HCT116 (cell line): Measurements from ENCODE around the gene MFAP1. TPM values are rescaled to one million over a fixed set of nuclear protein-coding genes. Genes with fewer than 3 reads are reported as not detected.

ENCODE experiments used
- ATAC-seq: fragments of 200-7000 bp; cut with Tn5 transposase; 2 replicates; pipeline ENCODE4 v1.9.1; 2020; ENCODE audit warnings: mild to moderate bottlenecking, moderate library complexity
- BruUV-seq: library from RNA; stranded (reverse); fragments of 400-500 nt; replicated peaks from 2 replicates; lab custom pipeline; 2021; lab: Mats Ljungman, UMichigan
- CTCF ChIA-PET: fragments of 300-600 bp; sonication (Branson Sonifier 250); formaldehyde crosslinking; loops from one replicate; lab custom pipeline; 2021; ENCODE audit warnings: antibody characterized with exemption; lab: Charles Lee
- POLR2A ChIA-PET: fragments of 300-600, 350-600 bp; sonication (Branson Sonifier 250); formaldehyde crosslinking; loops from one replicate; lab custom pipeline; 2021; ENCODE audit warnings: antibody characterized with exemption; lab: Charles Lee
- RAD21 ChIA-PET, 2 experiments: fragments of 300-600 bp; sonication (Branson Sonifier 250); formaldehyde crosslinking; loops; one replicate each; lab custom pipeline; 2023; ENCODE audit warnings: low total read pairs in 2 of 2; ENCODE audit not compliant: uncharacterized antibody in 2 of 2, unreplicated experiment in 2 of 2, low non-redundant PET in 1 of 2; lab: Charles Lee
- DNase-seq: peaks from one replicate; pipeline ENCODE4 v3.0.0-alpha.2; 2010; ENCODE audit warnings: low read depth, low spot score
- H2AFZ ChIP-seq: fragments of 200-600 bp; shearing (Covaris generic), sonication (generic); 2 replicates; pipeline ENCODE4 v1.6.1; 2017; ENCODE audit warnings: low read depth, mixed run types, mixed read lengths, antibody characterized with exemption, low read length; ENCODE audit not compliant: poor library complexity, severe bottlenecking
- H3K27ac ChIP-seq: 2 replicates; pipeline ENCODE4 v1.5.1; 2012; ENCODE audit warnings: low read depth, low read length
- H3K27me3 ChIP-seq: fragments of 200-600 bp; sonication (generic); 2 replicates; pipeline ENCODE4 v1.6.1; 2016; ENCODE audit warnings: mixed run types, low read length, mixed read lengths; ENCODE audit not compliant: insufficient read depth
- H3K36me3 ChIP-seq, 2 experiments: fragments of 200-500 bp in 1 of 2; fragments of 200-600 bp in 1 of 2; sonication (Bioruptor generic) in 1 of 2; sonication (generic) in 1 of 2; 2 replicates each; pipeline versions ENCODE4 v1.5.1 to v1.6.1; 2014 to 2016; ENCODE audit warnings: low read length in 2 of 2, inconsistent platforms in 1 of 2, mixed read lengths in 1 of 2, mixed run types in 1 of 2; ENCODE audit not compliant: insufficient read depth in 2 of 2, control insufficient read depth in 1 of 2
- H3K4me1 ChIP-seq, 2 experiments: fragments of 200-600 bp in 1 of 2; sonication (generic) in 1 of 2; 2 replicates each; pipeline versions ENCODE4 v1.5.1 to v1.6.1; 2012 to 2017; ENCODE audit warnings: low read length in 2 of 2, inconsistent platforms in 1 of 2, mild to moderate bottlenecking in 1 of 2, mixed read lengths in 1 of 2, mixed run types in 1 of 2, moderate library complexity in 1 of 2; ENCODE audit not compliant: insufficient read depth in 2 of 2, control insufficient read depth in 1 of 2
- H3K4me2 ChIP-seq: fragments of 200-600 bp; sonication (generic); 2 replicates; pipeline ENCODE4 v1.6.1; 2017; ENCODE audit warnings: mixed run types, low read length, mixed read lengths
- H3K4me3 ChIP-seq, 2 experiments: fragments of 200-600 bp in 1 of 2; sonication (generic) in 1 of 2; replicated peaks in 1 of 2; 2 replicates each; pipeline ENCODE4 v1.5.1; 2011 to 2016; ENCODE audit warnings: low read length in 2 of 2, control low read depth in 1 of 2, low read depth in 1 of 2, mild to moderate bottlenecking in 1 of 2, mixed read lengths in 1 of 2, mixed run types in 1 of 2
- H3K79me2 ChIP-seq: fragments of 200-600 bp; sonication (generic); 2 replicates; pipeline ENCODE4 v1.6.1; 2017; ENCODE audit warnings: mild to moderate bottlenecking, mixed run types, low read length, moderate library complexity, mixed read lengths; ENCODE audit not compliant: insufficient read depth
- H3K9ac ChIP-seq: fragments of 200-600 bp; sonication (generic); 2 replicates; pipeline ENCODE4 v1.6.1; 2016; ENCODE audit warnings: low read length, mixed read lengths
- H3K9me2 ChIP-seq: fragments of 200-600 bp; sonication (generic), shearing (Covaris generic); 2 replicates; pipeline ENCODE4 v1.6.1; 2017; ENCODE audit warnings: mixed run types, mild to moderate bottlenecking, moderate library complexity; ENCODE audit not compliant: insufficient read depth
- H3K9me3 ChIP-seq, 2 experiments: fragments of 200-500 bp in 1 of 2; fragments of 200-600 bp in 1 of 2; sonication (Bioruptor generic) in 1 of 2; sonication (generic) in 1 of 2; 2 replicates each; pipeline ENCODE4 v1.6.1; 2014 to 2017; ENCODE audit warnings: low read length in 2 of 2, mixed read lengths in 2 of 2, inconsistent platforms in 1 of 2, low read depth in 1 of 2, mild to moderate bottlenecking in 1 of 2, mixed run types in 1 of 2, moderate library complexity in 1 of 2; ENCODE audit not compliant: control insufficient read depth in 1 of 2, insufficient read depth in 1 of 2
- H4K20me1 ChIP-seq: fragments of 200-600 bp; sonication (generic), shearing (Covaris generic); 2 replicates; pipeline ENCODE4 v1.6.1; 2017; ENCODE audit warnings: mixed run types, mild to moderate bottlenecking, moderate library complexity; ENCODE audit not compliant: insufficient read depth
- CBX3 ChIP-seq: IDR thresholded peaks from 2 replicates; pipeline ENCODE4 v1.6.1; 2012; ENCODE audit warnings: low read depth
- EGR1 ChIP-seq: IDR thresholded peaks from 2 replicates; pipeline ENCODE4 v1.6.1; 2012; ENCODE audit warnings: low read depth
- ELF1 ChIP-seq: IDR thresholded peaks from 2 replicates; pipeline ENCODE4 v1.6.1; 2012; ENCODE audit warnings: low read depth, borderline replicate concordance
- EZH2 ChIP-seq: fragments of 200-600 bp; sonication (generic); IDR thresholded peaks from 2 replicates; pipeline ENCODE4 v1.6.1; 2017; ENCODE audit warnings: antibody characterized with exemption, mixed run types
- FOSL1 ChIP-seq: IDR thresholded peaks from 2 replicates; pipeline ENCODE4 v1.6.1; 2012; ENCODE audit warnings: low read depth
- JUND ChIP-seq: IDR thresholded peaks from 2 replicates; pipeline ENCODE4 v1.6.1; 2012
- POLR2A ChIP-seq: IDR thresholded peaks from 2 replicates; pipeline ENCODE4 v1.7.0; 2011; ENCODE audit warnings: borderline replicate concordance; ENCODE audit not compliant: insufficient read depth, insufficient read length; ENCODE audit errors: extremely low read depth
- POLR2AphosphoS5 ChIP-seq: IDR thresholded peaks from 2 replicates; pipeline ENCODE4 v1.6.1; 2011; ENCODE audit warnings: mild to moderate bottlenecking, low read depth, low read length, moderate library complexity
- RAD21 ChIP-seq: IDR thresholded peaks from 2 replicates; pipeline ENCODE4 v1.6.1; 2012; ENCODE audit warnings: low read depth, mild to moderate bottlenecking
- SIN3A ChIP-seq: IDR thresholded peaks from 2 replicates; pipeline ENCODE4 v1.6.1; 2012; ENCODE audit warnings: low read depth
- SP1 ChIP-seq: IDR thresholded peaks from 2 replicates; pipeline ENCODE4 v1.6.1; 2012; ENCODE audit warnings: low read depth
- TCF7L2 ChIP-seq: IDR thresholded peaks from 2 replicates; pipeline ENCODE4 v1.7.0; 2011; ENCODE audit warnings: borderline replicate concordance, inconsistent platforms; ENCODE audit not compliant: insufficient read depth, insufficient read length; ENCODE audit errors: extremely low read depth
- YY1 ChIP-seq: IDR thresholded peaks from 2 replicates; pipeline ENCODE4 v1.6.1; 2011; ENCODE audit warnings: low read length, low read depth, moderate library complexity, mild to moderate bottlenecking; ENCODE audit not compliant: insufficient replicate concordance; ENCODE audit errors: extremely low read depth
- ZFX ChIP-seq: fragments of 450-650 bp; IDR thresholded peaks from 2 replicates; pipeline ENCODE4 v1.6.1; 2017
- ZNF274 ChIP-seq: fragments of 200-500 bp; sonication (Bioruptor generic); IDR thresholded peaks from 2 replicates; pipeline ENCODE4 v1.6.1; 2014; ENCODE audit warnings: mild to moderate bottlenecking, low read depth, low read length, inconsistent platforms
- intact Hi-C: fragments of 100-400 bp; cut with micrococcal nuclease; formaldehyde crosslinking; loops from 2 replicates; pipeline ENCODE4 v1.10.0; 2022
- total RNA-seq: library from RNA; stranded (reverse); gene quantifications from one replicate; pipeline ENCODE4 v1.2.1, GENCODE V29; 2021; ENCODE audit not compliant: unreplicated experiment
- TF ChIP-seq, protein P1 (sequence below), 3 experiments: fragments of 200-600 bp in 1 of 3; sonication (generic) in 1 of 3; IDR thresholded peaks in 2 of 3; conservative IDR thresholded peaks in 1 of 3; 2 replicates each; pipeline ENCODE4 v1.5.1; 2012 to 2017; ENCODE audit warnings: low read depth in 2 of 3, low read length in 2 of 3, antibody characterized with exemption in 1 of 3, borderline replicate concordance in 1 of 3, control low read depth in 1 of 3, mild to moderate bottlenecking in 1 of 3, mixed read lengths in 1 of 3, mixed run types in 1 of 3, moderate library complexity in 1 of 3; ENCODE audit not compliant: insufficient read depth in 1 of 3
- TF ChIP-seq, protein P2 (sequence below): IDR thresholded peaks from 2 replicates; pipeline ENCODE4 v1.6.1; 2011; ENCODE audit warnings: mild to moderate bottlenecking, low read length, moderate library complexity; ENCODE audit not compliant: insufficient replicate concordance; ENCODE audit errors: extremely low read depth
- TF ChIP-seq, protein P3 (sequence below): IDR thresholded peaks from 2 replicates; pipeline ENCODE4 v1.6.1; 2012; ENCODE audit warnings: low read depth

The MFAP1 gene
- total RNA-seq, 1 experiment from 2014 or later = 32.7 TPM

DNA sequence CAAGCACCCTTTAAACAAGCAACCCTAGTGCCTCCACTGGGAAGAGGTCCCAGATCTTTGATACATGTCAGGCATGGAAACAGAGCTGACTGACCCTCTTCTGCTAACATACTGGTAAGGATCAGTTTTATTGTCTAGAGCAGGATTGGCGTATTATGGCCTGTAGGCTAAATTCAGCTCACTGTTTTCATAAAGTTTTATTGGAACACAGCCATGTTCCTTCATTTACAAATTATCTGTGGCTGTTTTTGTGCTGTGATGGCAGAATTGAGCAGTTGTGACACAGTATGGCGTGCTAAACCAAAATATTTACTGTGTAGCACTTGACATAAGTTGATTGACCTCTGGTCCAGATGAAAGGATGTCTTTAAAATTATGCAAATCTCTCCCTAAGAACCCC is 47.3 kb upstream of the MFAP1 start:
- no peak for ATAC-seq

More for the DNA sequence above, 47.3 kb upstream of the MFAP1 start:
- TF ChIP-seq JUND (no peak), POLR2AphosphoS5 (no peak), ZFX (no peak), SP1 (no peak), YY1 (no peak), SIN3A (no peak), ELF1 (no peak), CBX3 (no peak), TCF7L2 (no peak), FOSL1 (no peak), POLR2A (no peak), EGR1 (no peak), RAD21 (no peak), ZNF274 (no peak), EZH2 (no peak)
- TF ChIP-seq, protein P1, sequence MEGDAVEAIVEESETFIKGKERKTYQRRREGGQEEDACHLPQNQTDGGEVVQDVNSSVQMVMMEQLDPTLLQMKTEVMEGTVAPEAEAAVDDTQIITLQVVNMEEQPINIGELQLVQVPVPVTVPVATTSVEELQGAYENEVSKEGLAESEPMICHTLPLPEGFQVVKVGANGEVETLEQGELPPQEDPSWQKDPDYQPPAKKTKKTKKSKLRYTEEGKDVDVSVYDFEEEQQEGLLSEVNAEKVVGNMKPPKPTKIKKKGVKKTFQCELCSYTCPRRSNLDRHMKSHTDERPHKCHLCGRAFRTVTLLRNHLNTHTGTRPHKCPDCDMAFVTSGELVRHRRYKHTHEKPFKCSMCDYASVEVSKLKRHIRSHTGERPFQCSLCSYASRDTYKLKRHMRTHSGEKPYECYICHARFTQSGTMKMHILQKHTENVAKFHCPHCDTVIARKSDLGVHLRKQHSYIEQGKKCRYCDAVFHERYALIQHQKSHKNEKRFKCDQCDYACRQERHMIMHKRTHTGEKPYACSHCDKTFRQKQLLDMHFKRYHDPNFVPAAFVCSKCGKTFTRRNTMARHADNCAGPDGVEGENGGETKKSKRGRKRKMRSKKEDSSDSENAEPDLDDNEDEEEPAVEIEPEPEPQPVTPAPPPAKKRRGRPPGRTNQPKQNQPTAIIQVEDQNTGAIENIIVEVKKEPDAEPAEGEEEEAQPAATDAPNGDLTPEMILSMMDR (IDR thresholded peaks at IDR 0.05 in 2 of 3, conservative IDR thresholded peaks at IDR 0.05 in 1 of 3; ENCODE audit: borderline replicate concordance in 1 of 3, insufficient read depth in 1 of 3, low read depth in 2 of 3, low read length in 2 of 3) = no peak
- TF ChIP-seq, protein P2, sequence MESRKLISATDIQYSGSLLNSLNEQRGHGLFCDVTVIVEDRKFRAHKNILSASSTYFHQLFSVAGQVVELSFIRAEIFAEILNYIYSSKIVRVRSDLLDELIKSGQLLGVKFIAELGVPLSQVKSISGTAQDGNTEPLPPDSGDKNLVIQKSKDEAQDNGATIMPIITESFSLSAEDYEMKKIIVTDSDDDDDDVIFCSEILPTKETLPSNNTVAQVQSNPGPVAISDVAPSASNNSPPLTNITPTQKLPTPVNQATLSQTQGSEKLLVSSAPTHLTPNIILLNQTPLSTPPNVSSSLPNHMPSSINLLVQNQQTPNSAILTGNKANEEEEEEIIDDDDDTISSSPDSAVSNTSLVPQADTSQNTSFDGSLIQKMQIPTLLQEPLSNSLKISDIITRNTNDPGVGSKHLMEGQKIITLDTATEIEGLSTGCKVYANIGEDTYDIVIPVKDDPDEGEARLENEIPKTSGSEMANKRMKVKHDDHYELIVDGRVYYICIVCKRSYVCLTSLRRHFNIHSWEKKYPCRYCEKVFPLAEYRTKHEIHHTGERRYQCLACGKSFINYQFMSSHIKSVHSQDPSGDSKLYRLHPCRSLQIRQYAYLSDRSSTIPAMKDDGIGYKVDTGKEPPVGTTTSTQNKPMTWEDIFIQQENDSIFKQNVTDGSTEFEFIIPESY = no peak
- TF ChIP-seq, protein P3, sequence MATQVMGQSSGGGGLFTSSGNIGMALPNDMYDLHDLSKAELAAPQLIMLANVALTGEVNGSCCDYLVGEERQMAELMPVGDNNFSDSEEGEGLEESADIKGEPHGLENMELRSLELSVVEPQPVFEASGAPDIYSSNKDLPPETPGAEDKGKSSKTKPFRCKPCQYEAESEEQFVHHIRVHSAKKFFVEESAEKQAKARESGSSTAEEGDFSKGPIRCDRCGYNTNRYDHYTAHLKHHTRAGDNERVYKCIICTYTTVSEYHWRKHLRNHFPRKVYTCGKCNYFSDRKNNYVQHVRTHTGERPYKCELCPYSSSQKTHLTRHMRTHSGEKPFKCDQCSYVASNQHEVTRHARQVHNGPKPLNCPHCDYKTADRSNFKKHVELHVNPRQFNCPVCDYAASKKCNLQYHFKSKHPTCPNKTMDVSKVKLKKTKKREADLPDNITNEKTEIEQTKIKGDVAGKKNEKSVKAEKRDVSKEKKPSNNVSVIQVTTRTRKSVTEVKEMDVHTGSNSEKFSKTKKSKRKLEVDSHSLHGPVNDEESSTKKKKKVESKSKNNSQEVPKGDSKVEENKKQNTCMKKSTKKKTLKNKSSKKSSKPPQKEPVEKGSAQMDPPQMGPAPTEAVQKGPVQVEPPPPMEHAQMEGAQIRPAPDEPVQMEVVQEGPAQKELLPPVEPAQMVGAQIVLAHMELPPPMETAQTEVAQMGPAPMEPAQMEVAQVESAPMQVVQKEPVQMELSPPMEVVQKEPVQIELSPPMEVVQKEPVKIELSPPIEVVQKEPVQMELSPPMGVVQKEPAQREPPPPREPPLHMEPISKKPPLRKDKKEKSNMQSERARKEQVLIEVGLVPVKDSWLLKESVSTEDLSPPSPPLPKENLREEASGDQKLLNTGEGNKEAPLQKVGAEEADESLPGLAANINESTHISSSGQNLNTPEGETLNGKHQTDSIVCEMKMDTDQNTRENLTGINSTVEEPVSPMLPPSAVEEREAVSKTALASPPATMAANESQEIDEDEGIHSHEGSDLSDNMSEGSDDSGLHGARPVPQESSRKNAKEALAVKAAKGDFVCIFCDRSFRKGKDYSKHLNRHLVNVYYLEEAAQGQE = no peak
- BruUV-seq = no TSS peak
- ChIA-PET RAD21 (no interaction called here), POLR2A (no interaction called here), CTCF (interaction anchor here (0.9 kb wide), 1 partner anchor 9 kb away, joined by 3 read pairs; no protein-coding TSS in a partner anchor)
- H2AFZ ChIP-seq = no peak overlapping the region
- no peaks in the 10 kb centered on the region for H3K9me3 ChIP-seq
- DNase-seq = no peak
- H3K27ac ChIP-seq = no peak overlapping the region
- intact Hi-C loops = loop anchor here (10.0 kb wide), 2 partner anchors 633 to 683 kb away; no protein-coding TSS in a partner anchor
- no peaks in the 10 kb centered on the region for H3K9me2 ChIP-seq
- H3K4me2 ChIP-seq = no peak overlapping the region
- no peaks in the 10 kb centered on the region for H4K20me1 ChIP-seq
- no peaks in the 10 kb centered on the region for H3K4me1 ChIP-seq
- H3K79me2 ChIP-seq = no peaks in the 10 kb centered on the region; the same call in 1 of the 2 replicates
- H3K9ac ChIP-seq = no peak overlapping the region
- no peak overlapping the region for H3K4me3 ChIP-seq
- no peaks in the 10 kb centered on the region for H3K27me3 ChIP-seq
- H3K36me3 ChIP-seq = peaks cover 9 to 22% of the 10 kb centered on the region in 2 experiments; a peak in 2 of 4 replicates
